Endothelial cell of umbilical vein (primary cell): Measurements from ENCODE around the gene CD93. TPM values are rescaled to one million over a fixed set of nuclear protein-coding genes. Genes with fewer than 3 reads are reported as not detected.

Experiments
- BruUV-seq: library from RNA; stranded (reverse); fragments of 400-500 nt; replicated peaks from 2 replicates; lab custom pipeline; 2021; lab: Mats Ljungman, UMichigan
- CTCF ChIA-PET: fragments of 300-600, 350-600 bp; sonication (Branson Sonifier 250); formaldehyde crosslinking; loops from one replicate; lab custom pipeline; 2021; ENCODE audit warnings: antibody characterized with exemption, inconsistent platforms; lab: Charles Lee
- POLR2A ChIA-PET: fragments of 300-600, 350-600 bp; sonication (Branson Sonifier 250); formaldehyde crosslinking; loops from one replicate; lab custom pipeline; 2021; ENCODE audit warnings: antibody characterized with exemption, inconsistent platforms; lab: Charles Lee
- DNase-seq: peaks from one replicate; pipeline ENCODE4 v3.0.0-alpha.2; 2011; ENCODE audit warnings: low read depth, low spot score
- FAIRE-seq: peaks from 2 replicates; lab custom pipeline; 2011; peaks lifted over from hg19 to GRCh38; lab: Jason Lieb, UNC
- H2AFZ ChIP-seq: 2 replicates; pipeline ENCODE4 v1.6.0; 2012; ENCODE audit warnings: low read depth, low read length, control low read depth, inconsistent platforms
- H3K27ac ChIP-seq: 2 replicates; pipeline ENCODE4 v1.5.1; 2011; ENCODE audit warnings: low read depth, mild to moderate bottlenecking, control low read depth, low read length, moderate library complexity; ENCODE audit not compliant: insufficient read depth
- H3K27me3 ChIP-seq, 2 experiments: 2 replicates each; pipeline versions ENCODE4 v1.6.0 to v1.6.1; 2011; ENCODE audit warnings: low read length in 2 of 2, mixed read lengths in 1 of 2; ENCODE audit not compliant: control insufficient read depth in 2 of 2, insufficient read depth in 2 of 2
- H3K36me3 ChIP-seq, 2 experiments: 2 replicates in 1 of 2; 3 replicates in 1 of 2; pipeline ENCODE4 v1.5.1; 2011; ENCODE audit warnings: low read length in 2 of 2, mild to moderate bottlenecking in 1 of 2, moderate library complexity in 1 of 2; ENCODE audit not compliant: control insufficient read depth in 2 of 2, insufficient read depth in 2 of 2; ENCODE audit errors: extremely low read depth in 1 of 2
- H3K4me1 ChIP-seq: 3 replicates; pipeline ENCODE4 v1.5.1; 2011; ENCODE audit warnings: mild to moderate bottlenecking, low read length; ENCODE audit not compliant: control insufficient read depth, insufficient read depth; ENCODE audit errors: extremely low read depth
- H3K4me2 ChIP-seq: 2 replicates; pipeline ENCODE4 v1.6.1; 2011; ENCODE audit warnings: low read length, control low read depth, mixed read lengths; ENCODE audit not compliant: insufficient read depth
- H3K4me3 ChIP-seq, 3 experiments: fragments of 200-600 bp in 1 of 3; sonication (generic), shearing (Covaris generic) in 1 of 3; replicated peaks in 1 of 3; 2 replicates each; pipeline ENCODE4 v1.5.1; 2011 to 2016; ENCODE audit warnings: control low read depth in 3 of 3, low read length in 3 of 3, mild to moderate bottlenecking in 2 of 3, inconsistent platforms in 1 of 3, low read depth in 1 of 3, moderate library complexity in 1 of 3; ENCODE audit not compliant: insufficient read depth in 1 of 3
- H3K79me2 ChIP-seq: 2 replicates; pipeline ENCODE4 v1.6.0; 2012; ENCODE audit warnings: low read length, inconsistent platforms; ENCODE audit not compliant: control insufficient read depth, insufficient read depth
- H3K9ac ChIP-seq: replicated peaks from 2 replicates; pipeline ENCODE3; 2011; ENCODE audit warnings: low read length, control low read depth; ENCODE audit not compliant: insufficient read depth; ENCODE audit errors: extremely low read depth
- H3K9me1 ChIP-seq: replicated peaks from 3 replicates; pipeline ENCODE4 v1.6.0; 2011; ENCODE audit warnings: mild to moderate bottlenecking, low read length; ENCODE audit not compliant: control insufficient read depth, insufficient read depth; ENCODE audit errors: extremely low read depth
- H3K9me3 ChIP-seq: replicated peaks from 2 replicates; pipeline ENCODE4 v1.5.1; 2012; ENCODE audit warnings: low read length, inconsistent platforms; ENCODE audit not compliant: control insufficient read depth, insufficient read depth
- H4K20me1 ChIP-seq: replicated peaks from 2 replicates; pipeline ENCODE3; 2011; ENCODE audit warnings: mild to moderate bottlenecking, low read length; ENCODE audit not compliant: control insufficient read depth, insufficient read depth; ENCODE audit errors: extremely low read depth
- CTCF ChIP-seq, 2 donors: IDR thresholded peaks; 1 replicate in 1 of 2; 2 replicates in 1 of 2; pipeline ENCODE4 v1.5.1; 2011; ENCODE audit warnings: low read length in 2 of 2, mild to moderate bottlenecking in 2 of 2, moderate library complexity in 2 of 2, control low read depth in 1 of 2, inconsistent platforms in 1 of 2, low read depth in 1 of 2; ENCODE audit not compliant: insufficient read depth in 1 of 2; ENCODE audit errors: extremely low read depth in 1 of 2
- EZH2 ChIP-seq: IDR thresholded peaks from 2 replicates; pipeline ENCODE4 v1.6.1; 2012; ENCODE audit warnings: borderline replicate concordance, low read depth, mild to moderate bottlenecking, moderate library complexity, low read length, inconsistent platforms; ENCODE audit not compliant: severe bottlenecking
- FOS ChIP-seq: IDR thresholded peaks from 2 replicates; pipeline ENCODE4 v1.6.1; 2011; ENCODE audit warnings: mild to moderate bottlenecking, low read length, moderate library complexity, borderline replicate concordance; ENCODE audit not compliant: insufficient read depth
- GATA2 ChIP-seq: IDR thresholded peaks from 2 replicates; pipeline ENCODE4 v1.7.0; 2011; ENCODE audit warnings: low read depth, mild to moderate bottlenecking, moderate library complexity, mixed read lengths, low read length; ENCODE audit not compliant: insufficient read length, insufficient read depth
- JUN ChIP-seq: IDR thresholded peaks from 2 replicates; pipeline ENCODE4 v1.6.1; 2011; ENCODE audit warnings: borderline replicate concordance, low read depth; ENCODE audit not compliant: insufficient read length, insufficient read depth
- MAX ChIP-seq: IDR thresholded peaks from 2 replicates; pipeline ENCODE4 v1.6.1; 2011; ENCODE audit not compliant: insufficient read depth, insufficient read length
- MYC ChIP-seq: IDR thresholded peaks from one replicate; pipeline ENCODE4 v1.6.1; 2011; ENCODE audit warnings: mild to moderate bottlenecking, low read depth, low read length
- POLR2A ChIP-seq: IDR thresholded peaks from 2 replicates; pipeline ENCODE4 v1.6.1; 2012; ENCODE audit warnings: low read depth, mild to moderate bottlenecking, control low read depth, low read length
- POLR2AphosphoS5 ChIP-seq: IDR thresholded peaks from 2 replicates; pipeline ENCODE4 v1.6.1; 2012; ENCODE audit warnings: low read depth, mild to moderate bottlenecking, control low read depth, low read length, moderate library complexity; ENCODE audit not compliant: insufficient read depth
- dilution Hi-C: fragments of 300-500 bp; cut with MboI; formaldehyde crosslinking; loops from one replicate; pipeline ENCODE4 v1.15.0; 2019; ENCODE audit warnings: low sequenced_read_pairs; ENCODE audit not compliant: extremely low pct_ligation_motif_present
- intact Hi-C: fragments of 100-400 bp; cut with micrococcal nuclease; formaldehyde crosslinking; loops from one replicate; pipeline ENCODE4 v1.10.0; 2022
- polyA plus RNA-seq, 4 experiments: library from polyadenylated mRNA; depleted of rRNA in 3 of 4; stranded (reverse) in 3 of 4; unstranded in 1 of 4; fragments of >200 nt; gene quantifications; 2 replicates each; pipeline versions ENCODE4 v1.2.1 to v1.2.3, GENCODE V29; 2011 to 2012; ENCODE audit warnings: missing spikeins in 1 of 4
- total RNA-seq: library from RNA; stranded (reverse); gene quantifications from 2 replicates; pipeline ENCODE4 v1.2.3, GENCODE V29; 2021

CD93 gene
- total and polyA plus RNA-seq, 2 donors (not counting 3 experiments of a cell fraction or from before 2014, with no cell fraction given) = 180 to 413 TPM

GRCh38 chr20:23032056-23032749, 53.9 kb downstream of the CD93 start:
- Histone ChIP-seq H3K27ac (no peak overlapping the region), H4K20me1 (no peaks in the 10 kb centered on the region), H3K4me3 (no peak overlapping the region), H3K79me2 (no peaks in the 10 kb centered on the region), H3K27me3 (peaks cover 8 to 18% of the 10 kb centered on the region in 2 experiments), H3K4me2 (no peak overlapping the region), H3K9me1 (no peaks in the 10 kb centered on the region), H3K9me3 (no peaks in the 10 kb centered on the region), H2AFZ (no peak overlapping the region), H3K4me1 (no peaks in the 10 kb centered on the region), H3K36me3 (no peaks in the 10 kb centered on the region), H3K9ac (no peak overlapping the region)
- ChIA-PET CTCF (interaction anchor here (1.0 kb wide), 1 partner anchor 85 kb away, joined by 3 read pairs; no protein-coding TSS in a partner anchor), POLR2A (no interaction called here)
- dilution Hi-C loops (no loop called here), intact Hi-C loops (no loop called here)
- TF ChIP-seq POLR2A = no peak
- TF ChIP-seq EZH2 = no peak
- TF ChIP-seq CTCF (IDR thresholded peaks at IDR 0.05; ENCODE audit: extremely low read depth in 1 of 2, insufficient read depth in 1 of 2, low read depth in 1 of 2, low read length in 2 of 2) = no peak
- no peak for TF ChIP-seq MAX
- TF ChIP-seq FOS = no peak
- no peak for TF ChIP-seq JUN
- no peak for TF ChIP-seq GATA2
- TF ChIP-seq POLR2AphosphoS5 = no peak
- TF ChIP-seq MYC = no peak
- FAIRE-seq = no peak
- no TSS peak for BruUV-seq
- DNase-seq = no peak
